ENCODE data around the gene KCNJ14.
A peak's percentile ranks its signal among the peaks of the same experiment; 100 is the strongest.

Gene KCNJ14
- long read RNA-seq, donor 1, partial matches to known transcripts = 0 of 1 reads
- long read RNA-seq, donor 1, other reads (novel, unspliced or antisense) = 0 of 1 reads
- long read RNA-seq, donor 2, partial matches to known transcripts = 0 of 1 reads
- long read RNA-seq, donor 2, other reads (novel, unspliced or antisense) = 0 of 1 reads
- long read RNA-seq, donor 3 = 0 reads
- long read RNA-seq, donor 4 = 0 reads
- long read RNA-seq, donor 5 = 0 reads
- long read RNA-seq, donor 6 = 0 reads
- long read RNA-seq, donor 7 = 0 reads
- long read RNA-seq, donor 8 = 0 reads

DNA sequence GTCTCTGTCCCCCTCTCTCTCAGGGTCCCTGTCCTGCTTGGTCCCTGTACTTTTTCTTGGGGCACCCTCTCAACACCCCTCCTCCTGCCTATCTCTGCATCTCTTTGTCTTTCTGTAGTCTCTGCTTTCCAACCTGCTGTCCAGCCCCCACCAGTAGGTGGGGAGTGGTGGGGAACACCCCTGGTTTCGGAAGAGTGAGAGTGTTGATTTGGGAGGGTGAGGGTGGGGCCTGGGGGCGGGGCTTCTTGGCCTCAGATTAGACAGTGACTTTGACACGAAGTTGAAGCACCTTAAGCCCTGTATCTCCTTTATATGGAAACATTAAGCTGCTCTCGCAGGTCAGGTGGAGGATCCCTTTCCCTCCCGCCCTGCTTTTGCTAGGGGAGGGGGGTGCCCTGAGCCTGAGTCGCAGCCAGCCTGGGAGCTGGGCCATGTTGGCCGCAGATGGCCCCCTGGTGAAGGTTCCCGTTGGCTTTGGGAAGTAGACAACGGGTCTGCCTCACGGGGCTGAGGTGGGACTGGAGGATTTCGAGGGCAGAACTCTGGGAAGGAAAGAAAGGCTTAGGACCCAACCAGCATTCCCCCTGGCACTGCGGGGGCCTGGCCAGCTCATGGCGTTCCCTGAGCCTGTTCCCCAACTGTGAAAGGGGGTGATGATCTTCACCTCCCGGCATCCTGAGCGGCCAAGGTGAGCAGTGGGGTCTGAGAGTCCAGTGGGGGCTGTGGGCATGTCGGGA, at the start of gene KCNJ14:
Gene KCNJ14, plus strand, starts transcription at position 404 of the 737 bp plus-strand sequence. CDS start 6,151 bp downstream, outside the sequence.
- DNase-seq = no peak

DNA sequence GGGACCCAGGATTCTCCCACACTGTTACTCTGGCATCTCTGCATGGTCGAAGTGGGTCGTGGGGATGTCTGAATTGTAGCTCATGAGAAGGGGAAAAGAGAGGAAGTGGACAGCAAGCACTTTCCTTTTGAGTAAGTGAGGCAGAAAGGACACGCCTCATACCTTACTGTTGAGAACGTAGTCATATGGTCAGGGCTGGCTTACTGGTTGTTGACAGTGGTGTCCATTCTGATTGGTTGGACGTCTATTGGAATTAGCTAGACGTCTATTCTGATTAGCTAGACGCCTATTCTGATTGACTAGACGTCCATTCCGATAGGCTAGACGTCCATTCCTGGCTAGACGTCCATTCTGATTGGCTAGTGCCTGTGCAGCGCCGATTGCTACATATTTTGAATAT, 49.5 kb upstream of the KCNJ14 start:
- no peak for DNase-seq

DNA sequence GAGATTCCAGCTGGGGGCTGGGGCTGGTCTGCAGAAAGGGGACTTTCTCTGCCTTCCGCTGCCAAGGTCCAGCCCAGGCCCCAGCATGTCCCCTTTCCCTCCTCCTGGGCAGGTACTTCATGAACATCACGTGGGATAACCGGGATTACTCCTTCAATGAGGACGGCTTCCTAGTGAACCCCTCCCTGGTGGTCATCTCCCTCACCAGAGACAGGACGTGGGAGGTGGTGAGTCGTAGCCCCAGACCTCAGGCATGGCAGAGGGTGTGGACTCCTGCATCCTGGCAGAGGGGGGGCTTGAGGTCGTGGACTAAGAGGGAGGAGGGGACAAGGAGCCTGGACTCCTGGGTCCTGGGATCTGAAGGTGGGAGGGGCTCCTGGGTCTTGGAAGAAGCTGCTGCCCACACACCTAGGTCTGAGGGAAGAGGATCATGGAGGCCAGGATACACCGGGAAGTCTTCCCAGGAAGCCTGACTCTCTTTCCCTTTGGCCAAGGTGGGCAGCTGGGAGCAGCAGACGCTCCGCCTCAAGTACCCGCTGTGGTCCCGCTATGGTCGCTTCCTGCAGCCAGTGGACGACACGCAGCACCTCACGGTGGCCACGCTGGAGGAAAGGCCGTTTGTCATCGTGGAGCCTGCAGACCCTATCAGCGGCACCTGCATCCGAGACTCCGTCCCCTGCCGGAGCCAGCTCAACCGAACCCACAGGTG, 41.3 kb upstream of the KCNJ14 start:
- peak; percentile 43 for DNase-seq

DNA sequence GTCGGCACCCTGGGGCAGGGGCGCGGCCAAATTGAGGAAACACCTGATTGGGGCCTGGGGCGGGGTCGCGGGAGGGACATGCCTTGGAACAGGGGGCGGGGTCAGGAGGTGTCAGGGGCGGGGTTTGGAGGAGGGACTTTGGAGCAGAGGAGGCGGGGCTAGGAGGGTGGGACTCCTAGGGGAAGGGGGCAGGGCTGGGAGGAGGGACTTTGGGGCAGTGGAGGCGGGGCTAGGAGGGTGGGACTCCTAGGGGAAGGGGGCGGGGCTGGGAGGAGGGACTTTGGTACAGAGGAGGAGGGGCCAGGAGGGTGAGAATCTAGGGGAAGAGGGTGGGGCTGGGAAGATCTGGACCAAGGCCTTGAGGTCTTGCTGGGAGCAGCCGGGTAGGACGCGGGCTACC, 40.0 kb upstream of the KCNJ14 start:
- no peak for DNase-seq

DNA sequence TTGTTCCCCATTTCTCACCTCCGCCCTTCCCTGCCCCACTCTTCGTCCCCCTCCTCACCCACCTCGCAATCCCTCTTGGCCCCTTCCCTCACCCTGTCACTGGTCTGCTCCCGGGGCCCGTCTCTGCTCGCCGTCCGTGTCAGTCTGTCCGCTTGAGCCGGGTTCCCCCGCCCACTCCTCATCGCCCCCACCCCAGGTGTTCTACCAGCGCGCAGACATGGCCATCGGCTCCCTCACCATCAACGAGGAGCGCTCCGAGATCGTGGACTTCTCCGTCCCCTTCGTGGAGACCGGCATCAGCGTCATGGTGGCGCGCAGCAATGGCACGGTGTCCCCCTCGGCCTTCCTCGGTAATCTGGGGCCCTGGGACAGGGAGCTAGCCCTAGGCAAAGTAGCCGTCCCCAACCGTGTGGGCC, 39.6 kb upstream of the KCNJ14 start:
- no peak for DNase-seq

DNA sequence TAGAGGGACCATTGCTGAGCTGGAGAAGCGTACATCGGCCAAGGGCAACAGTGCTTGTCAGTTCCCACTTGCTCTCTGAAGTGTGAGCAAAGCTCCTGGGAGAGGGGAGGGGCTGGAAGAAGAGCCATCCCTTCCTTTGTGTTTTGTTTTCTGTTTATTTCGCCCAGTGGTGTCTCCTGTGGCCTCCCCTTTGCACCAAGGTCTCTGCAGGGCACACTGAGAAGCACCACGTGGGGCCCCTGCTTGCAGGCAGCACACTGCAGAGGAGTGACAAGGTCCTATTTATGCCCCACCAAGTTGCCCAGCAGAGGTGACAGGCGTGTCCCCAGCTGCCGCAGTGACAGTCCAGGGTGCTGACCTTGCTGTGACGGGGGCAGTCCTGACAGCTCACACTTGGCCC, 38.0 kb upstream of the KCNJ14 start:
- DNase-seq = no peak

DNA sequence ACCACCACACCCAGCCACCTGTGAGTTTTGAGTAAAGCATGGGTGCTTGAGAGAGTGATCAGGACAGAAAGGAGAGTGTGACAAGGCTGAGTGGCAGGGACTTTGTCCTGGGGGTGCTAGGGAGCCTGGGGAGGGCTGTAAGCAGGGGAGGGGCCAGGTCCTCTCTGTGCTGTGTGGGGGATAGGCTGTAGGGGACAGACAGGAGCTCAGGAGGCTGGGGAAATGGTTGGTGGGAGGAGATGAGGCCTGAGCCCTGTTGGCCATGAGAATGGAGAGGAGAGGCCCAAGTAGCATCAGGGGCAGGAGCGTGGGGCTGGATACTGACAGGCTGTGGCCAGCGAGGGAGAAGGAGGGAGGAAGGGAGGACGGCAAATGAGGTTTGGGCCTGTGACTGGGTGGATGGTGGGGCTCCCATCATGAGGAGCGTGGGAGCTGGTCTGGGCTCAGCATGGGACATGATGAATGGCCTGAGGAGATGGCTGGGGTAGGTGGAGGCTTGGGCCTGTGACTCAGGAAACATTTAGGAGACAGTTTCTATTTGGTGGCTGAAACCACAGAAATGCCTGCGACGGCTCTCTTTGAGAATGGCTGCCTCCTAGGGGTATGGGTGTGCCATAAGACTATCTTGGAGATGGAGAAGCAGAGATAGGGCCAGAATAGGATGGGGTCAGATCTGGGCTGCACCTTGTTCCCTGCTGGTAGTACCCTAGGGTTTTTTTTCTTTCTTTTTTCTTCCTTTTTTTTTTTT, 36.9 kb upstream of the KCNJ14 start:
- DNase-seq = no peak

DNA sequence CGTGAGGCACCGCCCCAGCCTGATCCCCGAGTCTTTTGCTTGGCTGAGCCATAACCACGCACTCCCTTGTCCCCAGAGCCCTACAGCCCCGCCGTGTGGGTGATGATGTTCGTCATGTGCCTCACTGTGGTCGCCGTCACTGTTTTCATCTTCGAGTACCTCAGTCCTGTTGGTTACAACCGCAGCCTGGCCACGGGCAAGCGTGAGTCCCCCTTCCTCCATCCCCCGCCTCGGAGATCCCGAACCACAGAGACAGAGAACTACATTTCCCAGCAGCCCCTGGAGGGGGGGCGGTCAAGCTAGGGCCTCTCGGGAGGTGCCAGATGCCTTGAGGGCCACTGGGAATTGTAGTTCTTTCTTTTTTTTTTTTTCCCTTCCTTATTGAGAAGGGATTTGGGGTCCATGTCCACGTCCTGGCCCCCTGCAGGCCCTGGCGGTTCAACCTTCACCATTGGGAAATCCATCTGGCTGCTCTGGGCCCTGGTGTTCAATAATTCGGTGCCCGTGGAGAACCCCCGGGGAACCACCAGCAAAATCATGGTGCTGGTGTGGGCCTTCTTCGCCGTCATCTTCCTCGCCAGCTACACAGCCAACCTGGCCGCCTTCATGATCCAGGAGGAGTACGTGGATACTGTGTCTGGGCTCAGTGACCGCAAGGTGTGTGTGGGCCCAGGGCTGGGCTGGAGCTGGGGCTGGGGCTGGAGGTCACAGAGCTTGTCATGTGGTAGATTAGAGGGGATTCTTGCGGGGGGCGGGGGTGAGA, 36.0 kb upstream of the KCNJ14 start:
- DNase-seq = peak; percentile 38

DNA sequence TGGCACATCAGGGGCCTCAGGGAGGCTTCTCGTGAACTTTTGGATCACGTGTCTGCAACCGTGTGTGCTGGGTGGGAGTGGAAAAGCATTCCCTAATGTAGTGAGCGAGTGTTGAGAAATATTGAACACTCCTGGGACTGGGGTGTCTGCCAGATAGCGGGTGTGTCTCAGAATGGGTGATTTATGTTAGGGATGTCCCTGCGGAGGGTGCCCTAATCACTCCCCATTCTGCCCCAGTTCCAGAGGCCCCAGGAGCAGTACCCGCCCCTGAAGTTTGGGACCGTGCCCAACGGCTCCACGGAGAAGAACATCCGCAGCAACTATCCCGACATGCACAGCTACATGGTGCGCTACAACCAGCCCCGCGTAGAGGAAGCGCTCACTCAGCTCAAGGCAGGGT, 33.8 kb upstream of the KCNJ14 start:
- DNase-seq = no peak

DNA sequence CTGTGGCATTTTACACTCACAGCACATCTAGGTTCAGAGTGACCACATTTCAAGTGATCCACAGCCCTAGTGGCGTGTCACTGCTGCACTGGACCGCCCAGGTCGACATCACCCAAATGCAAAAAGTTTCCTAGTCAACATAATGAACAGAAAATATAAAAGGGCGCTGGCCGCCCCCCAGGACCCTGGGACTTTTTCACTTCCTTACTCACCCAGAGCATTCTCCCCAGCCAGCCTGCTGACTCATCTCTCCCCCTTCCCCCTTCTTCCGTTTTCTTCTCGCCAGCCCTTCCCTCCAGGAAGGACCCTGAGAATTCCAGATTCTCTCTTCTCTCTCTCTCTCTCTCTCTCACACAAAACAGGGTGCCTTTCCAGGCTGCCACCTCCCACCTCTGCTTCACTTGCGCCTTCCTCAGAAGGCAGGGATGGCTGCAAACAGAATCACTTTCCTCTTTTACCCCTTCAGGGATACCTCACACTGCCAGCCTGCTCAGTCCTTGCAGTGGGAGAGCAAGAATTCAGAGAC, 30.6 kb upstream of the KCNJ14 start:
- no peak for DNase-seq

DNA sequence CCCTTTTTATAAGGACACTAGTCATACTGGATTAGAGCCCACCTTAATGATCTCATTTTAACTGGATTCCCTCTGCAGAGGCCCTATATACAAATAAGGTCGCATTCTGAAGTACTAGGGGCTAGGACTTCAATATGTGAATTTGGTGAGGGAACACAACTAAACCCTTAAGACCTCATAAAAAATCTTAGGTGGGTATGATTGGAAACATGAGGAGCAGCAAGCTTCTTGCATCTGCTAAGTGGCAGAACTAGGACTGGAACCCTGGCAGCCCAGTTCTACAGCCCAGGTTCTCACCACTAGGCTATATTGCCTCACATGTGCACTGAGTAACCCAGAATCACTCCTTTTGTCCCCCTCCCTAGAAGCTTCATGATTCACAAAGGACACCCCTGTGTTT, 26.7 kb upstream of the KCNJ14 start:
- DNase-seq = no peak

DNA sequence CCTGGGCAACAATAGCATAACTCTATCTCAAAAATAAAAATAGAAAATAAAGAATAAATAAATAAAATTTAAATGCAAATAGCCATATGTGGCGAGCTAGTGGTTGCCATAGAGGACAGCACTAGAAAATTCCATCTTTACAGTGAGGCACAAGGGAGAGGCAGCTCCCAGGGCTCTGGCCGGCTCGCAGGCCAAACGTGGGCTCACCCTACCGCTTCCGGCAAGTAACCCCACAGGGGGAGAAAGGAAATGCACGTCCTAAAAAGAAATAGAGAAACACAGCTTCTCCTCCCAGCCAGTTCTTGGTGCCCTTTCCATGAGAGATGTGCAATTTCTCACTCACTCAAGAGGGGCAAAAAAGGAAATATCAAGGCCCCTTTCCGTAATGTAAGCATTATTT, 22.0 kb upstream of the KCNJ14 start:
- DNase-seq = no peak

DNA sequence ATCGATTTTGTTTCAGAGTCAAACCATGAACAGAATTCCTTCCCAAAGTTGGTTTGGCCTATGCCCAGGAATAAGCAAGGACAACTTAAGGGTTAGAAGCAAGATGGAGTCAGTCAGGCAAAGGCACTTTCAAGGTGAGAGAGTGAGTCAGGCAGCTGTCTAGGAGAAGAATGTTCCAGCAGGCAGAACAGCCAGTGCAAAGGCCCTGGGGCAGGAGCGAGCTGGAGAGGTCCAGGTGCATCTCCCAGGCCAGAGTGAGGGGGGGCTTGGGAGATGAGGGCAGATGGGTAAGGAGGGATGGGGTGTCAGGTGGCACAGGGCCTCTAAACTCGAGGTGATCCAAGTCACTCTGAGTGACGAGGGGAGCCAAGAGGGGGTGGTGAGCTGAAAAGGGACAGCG, 18.8 kb upstream of the KCNJ14 start:
- no peak for DNase-seq

DNA sequence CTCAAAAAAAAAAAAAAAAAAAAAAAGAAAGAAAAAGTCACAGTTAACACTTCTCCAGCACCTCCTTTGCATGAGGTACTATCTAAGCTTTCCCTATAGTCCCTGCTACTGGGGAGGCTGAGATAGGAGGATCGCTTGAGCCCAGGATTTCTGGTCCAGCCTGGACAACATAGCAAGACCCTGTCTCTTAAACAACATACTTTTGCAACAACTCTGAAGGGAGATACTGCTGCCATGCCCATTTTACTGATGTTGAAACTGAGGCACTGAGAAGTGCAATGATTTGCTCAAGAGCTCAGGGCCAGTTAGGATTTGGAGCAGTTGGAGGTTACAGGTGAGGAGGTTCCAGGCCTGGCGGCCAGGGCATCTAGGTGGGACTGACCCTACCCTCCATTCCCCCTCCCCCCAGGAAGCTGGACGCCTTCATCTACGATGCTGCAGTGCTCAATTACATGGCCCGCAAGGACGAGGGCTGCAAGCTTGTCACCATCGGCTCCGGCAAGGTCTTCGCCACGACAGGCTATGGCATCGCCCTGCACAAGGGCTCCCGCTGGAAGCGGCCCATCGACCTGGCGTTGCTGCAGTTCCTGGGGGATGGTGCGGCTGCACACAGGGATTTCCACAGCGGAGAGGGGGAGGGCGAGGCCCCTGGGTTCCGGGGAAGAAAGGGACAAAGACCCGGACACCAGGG, 13.9 kb upstream of the KCNJ14 start:
- DNase-seq = no peak

DNA sequence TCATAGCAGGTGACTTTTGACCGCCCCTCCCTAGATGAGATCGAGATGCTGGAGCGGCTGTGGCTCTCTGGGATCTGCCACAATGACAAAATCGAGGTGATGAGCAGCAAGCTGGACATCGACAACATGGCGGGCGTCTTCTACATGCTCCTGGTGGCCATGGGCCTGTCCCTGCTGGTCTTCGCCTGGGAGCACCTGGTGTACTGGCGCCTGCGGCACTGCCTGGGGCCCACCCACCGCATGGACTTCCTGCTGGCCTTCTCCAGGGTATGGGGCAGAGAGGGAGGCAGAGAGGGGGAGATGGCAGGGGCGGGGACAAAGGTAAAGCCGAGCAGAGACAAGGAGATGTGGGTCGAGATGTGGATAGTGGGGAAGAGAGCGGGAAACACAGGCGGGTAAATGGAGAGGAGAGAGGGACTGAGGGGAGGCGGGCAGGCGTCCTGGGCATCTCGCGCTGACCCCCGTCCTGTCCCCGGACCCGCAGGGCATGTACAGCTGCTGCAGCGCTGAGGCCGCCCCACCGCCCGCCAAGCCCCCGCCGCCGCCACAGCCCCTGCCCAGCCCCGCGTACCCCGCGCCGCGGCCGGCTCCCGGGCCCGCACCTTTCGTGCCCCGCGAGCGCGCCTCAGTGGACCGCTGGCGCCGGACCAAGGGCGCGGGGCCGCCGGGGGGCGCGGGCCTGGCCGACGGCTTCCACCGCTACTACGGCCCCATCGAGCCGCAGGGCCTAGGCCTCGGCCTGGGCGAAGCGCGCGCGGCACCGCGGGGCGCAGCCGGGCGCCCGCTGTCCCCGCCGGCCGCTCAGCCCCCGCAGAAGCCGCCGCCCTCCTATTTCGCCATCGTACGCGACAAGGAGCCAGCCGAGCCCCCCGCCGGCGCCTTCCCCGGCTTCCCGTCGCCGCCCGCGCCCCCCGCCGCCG, 13.0 kb upstream of the KCNJ14 start:
- DNase-seq = no peak

DNA sequence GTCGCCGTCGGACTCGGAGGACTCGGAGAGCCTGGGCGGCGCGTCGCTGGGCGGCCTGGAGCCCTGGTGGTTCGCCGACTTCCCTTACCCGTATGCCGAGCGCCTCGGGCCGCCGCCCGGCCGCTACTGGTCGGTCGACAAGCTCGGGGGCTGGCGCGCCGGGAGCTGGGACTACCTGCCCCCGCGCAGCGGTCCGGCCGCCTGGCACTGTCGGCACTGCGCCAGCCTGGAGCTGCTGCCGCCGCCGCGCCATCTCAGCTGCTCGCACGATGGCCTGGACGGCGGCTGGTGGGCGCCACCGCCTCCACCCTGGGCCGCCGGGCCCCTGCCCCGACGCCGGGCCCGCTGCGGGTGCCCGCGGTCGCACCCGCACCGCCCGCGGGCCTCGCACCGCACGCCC, 12.1 kb upstream of the KCNJ14 start:
- DNase-seq = peak; percentile 54

DNA sequence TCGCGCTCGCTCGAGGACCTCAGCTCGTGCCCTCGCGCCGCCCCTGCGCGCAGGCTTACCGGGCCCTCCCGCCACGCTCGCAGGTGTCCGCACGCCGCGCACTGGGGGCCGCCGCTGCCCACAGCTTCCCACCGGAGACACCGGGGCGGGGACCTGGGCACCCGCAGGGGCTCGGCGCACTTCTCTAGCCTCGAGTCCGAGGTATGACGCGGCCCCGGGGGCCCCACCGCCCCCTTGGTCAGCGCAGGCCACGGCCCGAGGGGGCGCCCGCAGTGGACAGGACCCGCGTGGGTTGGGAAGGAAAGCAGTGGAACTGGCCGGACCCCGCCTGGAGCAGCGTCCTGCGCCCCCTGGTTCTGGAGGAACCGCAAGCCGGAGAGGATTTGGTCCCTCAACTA, 11.6 kb upstream of the KCNJ14 start:
- DNase-seq = peak; percentile 49

DNA sequence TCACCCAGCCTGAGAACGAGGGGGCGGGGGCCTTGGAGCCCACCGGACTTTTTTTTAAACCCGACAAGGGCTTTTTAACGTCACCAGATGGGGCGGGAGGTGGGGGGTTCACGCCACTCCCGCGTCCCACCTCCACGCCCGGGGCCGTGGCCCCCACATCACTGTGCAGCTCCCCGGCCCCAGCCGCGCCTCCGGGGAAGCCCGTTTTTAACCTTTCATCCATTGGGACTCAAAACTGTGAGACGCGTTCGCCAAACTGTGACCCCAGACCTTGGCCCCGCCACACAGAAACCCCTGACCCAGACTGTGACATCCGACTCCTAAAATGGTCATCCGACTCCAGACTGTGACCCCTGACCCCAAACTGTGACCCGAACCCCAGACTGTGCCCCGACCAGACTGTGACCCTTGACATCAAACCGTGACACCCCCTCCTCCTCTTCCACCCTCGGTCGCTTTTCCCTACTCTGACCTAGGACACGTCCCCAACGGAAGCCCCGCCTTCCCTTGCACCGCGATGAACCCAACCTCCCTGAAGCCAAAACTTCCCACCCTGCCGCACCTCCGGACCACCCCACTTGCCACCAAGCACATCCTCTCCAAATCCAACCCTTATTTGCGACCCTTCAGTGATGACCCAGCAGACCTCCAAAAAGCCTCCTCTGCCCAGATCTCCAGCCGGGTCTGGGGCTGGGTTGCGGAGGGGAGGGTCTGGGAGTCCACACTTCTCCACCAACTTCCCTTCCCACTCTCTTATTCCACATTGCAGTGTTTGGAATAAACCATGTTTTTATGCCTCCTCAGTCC, 11.0 kb upstream of the KCNJ14 start:
- no peak for DNase-seq

DNA sequence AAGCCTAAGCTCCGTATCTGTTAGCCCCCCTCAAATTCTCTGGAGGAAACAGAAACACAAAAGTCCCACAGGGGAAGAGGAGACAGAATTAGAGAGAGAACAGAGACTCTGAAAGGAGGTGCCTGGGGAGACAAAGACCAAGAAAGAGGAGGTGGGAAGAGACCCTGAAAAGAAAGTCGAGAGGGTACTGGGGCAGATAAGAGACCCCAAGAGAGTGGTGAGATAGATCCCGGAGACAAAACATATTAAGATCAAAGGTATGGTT, 10.5 kb upstream of the KCNJ14 start:
- DNase-seq = no peak

Data from right kidney (tissue), 9 donors.